Measurements from ENCODE around the gene ITPK1. TPM values are rescaled to one million over a fixed set of nuclear protein-coding genes. Genes with fewer than 3 reads are reported as not detected.
A peak's percentile ranks its signal among the peaks of the same experiment; 100 is the strongest.

ITPK1 gene
- total RNA-seq, 1 donor from 2014 or later, result 112 TPM

DNA sequence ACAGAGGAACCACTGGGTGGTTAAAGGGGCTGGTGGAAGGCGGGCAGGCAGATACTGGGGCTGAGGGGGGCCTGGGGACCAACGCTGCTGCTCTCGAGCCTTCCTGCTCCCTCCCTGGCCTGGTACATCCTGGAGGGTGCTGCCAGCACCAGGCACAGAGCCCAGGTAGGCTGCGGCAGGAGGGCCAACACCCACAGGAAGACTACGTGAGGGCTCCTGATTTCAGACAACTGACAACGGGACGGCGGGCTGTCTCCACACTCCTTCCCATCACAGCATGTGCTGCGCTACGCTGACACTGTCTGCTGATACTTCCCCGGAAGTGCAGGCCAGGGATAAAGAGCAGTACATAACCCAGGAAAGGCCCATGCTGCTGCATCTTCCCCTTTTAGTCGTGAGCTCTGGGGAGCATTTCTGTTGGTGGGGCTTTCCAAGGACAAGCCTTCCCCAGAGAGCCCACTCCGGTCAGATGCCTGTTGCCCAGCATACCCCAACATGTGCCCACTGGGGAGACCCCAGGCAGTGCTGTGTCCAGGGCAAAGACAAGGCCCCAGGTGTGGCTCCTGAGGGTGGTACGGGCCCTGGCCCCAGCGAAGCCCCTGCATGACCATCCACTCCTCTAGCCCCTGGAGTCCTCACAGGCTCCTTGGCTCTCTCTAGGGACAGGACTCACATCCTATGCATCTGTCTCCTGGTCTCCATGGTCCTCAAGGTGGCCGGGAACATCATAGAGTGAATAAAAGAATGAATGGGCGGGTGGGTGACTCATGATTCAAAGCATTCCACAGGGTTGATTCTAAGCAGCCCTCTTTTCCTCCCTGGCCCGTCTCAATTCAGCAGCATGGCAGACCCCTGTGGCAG, 154.8 kb downstream of the ITPK1 start:
- peak; percentile 14 for DNase-seq
- Histone ChIP-seq H3K27ac (replicated peaks) (peak overlapping the region; percentile 83), H3K36me3 (peaks cover 48% of the 10 kb centered on the region), H3K4me3 (no peak overlapping the region), H3K9me3 (replicated peaks) (no peaks in the 10 kb centered on the region), H3K4me1 (peaks cover 62% of the 10 kb centered on the region), H3K27me3 (ENCODE audit: low read depth) (no peaks in the 10 kb centered on the region)
- TF ChIP-seq, protein P1, sequence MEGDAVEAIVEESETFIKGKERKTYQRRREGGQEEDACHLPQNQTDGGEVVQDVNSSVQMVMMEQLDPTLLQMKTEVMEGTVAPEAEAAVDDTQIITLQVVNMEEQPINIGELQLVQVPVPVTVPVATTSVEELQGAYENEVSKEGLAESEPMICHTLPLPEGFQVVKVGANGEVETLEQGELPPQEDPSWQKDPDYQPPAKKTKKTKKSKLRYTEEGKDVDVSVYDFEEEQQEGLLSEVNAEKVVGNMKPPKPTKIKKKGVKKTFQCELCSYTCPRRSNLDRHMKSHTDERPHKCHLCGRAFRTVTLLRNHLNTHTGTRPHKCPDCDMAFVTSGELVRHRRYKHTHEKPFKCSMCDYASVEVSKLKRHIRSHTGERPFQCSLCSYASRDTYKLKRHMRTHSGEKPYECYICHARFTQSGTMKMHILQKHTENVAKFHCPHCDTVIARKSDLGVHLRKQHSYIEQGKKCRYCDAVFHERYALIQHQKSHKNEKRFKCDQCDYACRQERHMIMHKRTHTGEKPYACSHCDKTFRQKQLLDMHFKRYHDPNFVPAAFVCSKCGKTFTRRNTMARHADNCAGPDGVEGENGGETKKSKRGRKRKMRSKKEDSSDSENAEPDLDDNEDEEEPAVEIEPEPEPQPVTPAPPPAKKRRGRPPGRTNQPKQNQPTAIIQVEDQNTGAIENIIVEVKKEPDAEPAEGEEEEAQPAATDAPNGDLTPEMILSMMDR (IDR thresholded peaks at IDR 0.05; ENCODE audit: borderline replicate concordance), result no peak
- intact Hi-C loops (cut with micrococcal nuclease), result no loop called here

DNA sequence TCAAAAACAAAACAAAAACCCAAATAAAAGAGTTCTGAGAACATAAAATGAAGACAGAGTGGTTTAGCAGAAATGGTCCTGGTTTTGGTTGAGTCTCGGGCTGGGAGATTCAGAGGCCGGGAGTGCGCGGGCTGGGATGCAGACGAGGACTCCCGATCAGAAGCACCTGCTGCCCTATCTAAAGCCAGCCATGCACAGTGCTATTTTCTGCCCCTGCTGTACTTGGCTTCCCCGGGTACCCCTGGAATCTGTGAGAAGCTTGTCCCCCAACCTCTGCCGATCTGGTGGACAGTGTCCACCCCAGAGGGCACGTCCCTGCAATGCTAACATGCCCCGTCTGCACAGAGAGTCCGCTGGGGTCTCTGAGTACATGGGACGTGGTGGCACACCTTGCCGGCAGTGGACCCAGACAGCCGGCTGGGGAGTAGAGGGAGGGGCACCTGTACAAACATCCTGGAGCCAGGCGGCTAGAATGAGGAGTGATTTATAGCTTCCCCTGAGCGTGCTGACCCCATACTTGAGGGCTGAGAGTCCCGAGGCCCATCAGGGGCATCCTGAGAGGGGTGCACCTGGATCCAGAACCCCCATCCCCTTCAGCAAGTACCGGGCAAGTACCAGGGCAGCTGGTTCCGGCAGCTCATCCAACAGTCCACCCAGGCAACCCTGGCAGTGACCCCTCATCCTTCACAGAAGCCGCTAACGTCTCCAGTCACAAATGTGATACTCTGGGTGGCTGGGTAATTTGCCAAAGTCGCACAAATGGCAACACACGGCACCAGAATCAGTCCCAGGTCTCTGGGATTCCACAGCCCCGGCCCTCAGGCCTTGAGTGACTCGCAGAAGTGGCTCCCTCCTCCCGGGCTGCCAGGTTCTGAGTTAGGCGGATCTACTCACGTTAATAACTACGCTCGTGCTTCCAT, 155.7 kb downstream of the ITPK1 start:
- H3K27ac ChIP-seq (replicated peaks), result peak overlapping the region; percentile 83
- H3K4me1 ChIP-seq, result peaks cover 64% of the 10 kb centered on the region
- H3K4me3 ChIP-seq, result no peak overlapping the region
- TF ChIP-seq, protein P1 (IDR thresholded peaks at IDR 0.05; ENCODE audit: borderline replicate concordance), result no peak
- intact Hi-C loops (cut with micrococcal nuclease), result no loop called here
- no peaks in the 10 kb centered on the region for H3K9me3 ChIP-seq (replicated peaks)
- H3K27me3 ChIP-seq (ENCODE audit: low read depth), result no peaks in the 10 kb centered on the region
- DNase-seq, result peak; percentile 11
- H3K36me3 ChIP-seq, result peaks cover 48% of the 10 kb centered on the region

DNA sequence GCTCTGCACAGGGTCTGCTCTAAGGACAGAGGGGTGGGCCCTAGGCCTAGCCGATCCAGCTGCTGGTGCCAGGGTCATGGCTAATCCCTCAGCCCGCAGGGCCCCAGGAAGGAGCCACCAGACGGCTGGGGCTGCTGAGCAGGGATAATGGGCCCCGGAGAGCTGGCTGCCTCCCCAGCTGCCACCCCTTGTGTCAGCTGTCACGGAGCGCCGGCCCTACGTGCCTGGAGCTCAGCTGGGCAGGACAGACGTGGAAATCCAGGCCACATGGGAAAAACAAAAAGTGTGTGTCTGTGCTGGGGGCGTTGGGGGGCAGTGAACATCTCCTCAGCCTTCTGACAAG, 156.6 kb downstream of the ITPK1 start:
- intact Hi-C loops (cut with micrococcal nuclease), result no loop called here
- Histone ChIP-seq H3K4me3 (no peak overlapping the region), H3K27me3 (ENCODE audit: low read depth) (no peaks in the 10 kb centered on the region), H3K9me3 (replicated peaks) (no peaks in the 10 kb centered on the region), H3K4me1 (peaks cover 64% of the 10 kb centered on the region), H3K36me3 (peaks cover 48% of the 10 kb centered on the region), H3K27ac (replicated peaks) (peak overlapping the region; percentile 83)
- TF ChIP-seq, protein P1 (IDR thresholded peaks at IDR 0.05; ENCODE audit: borderline replicate concordance), result no peak
- peak; percentile 41 for DNase-seq

DNA sequence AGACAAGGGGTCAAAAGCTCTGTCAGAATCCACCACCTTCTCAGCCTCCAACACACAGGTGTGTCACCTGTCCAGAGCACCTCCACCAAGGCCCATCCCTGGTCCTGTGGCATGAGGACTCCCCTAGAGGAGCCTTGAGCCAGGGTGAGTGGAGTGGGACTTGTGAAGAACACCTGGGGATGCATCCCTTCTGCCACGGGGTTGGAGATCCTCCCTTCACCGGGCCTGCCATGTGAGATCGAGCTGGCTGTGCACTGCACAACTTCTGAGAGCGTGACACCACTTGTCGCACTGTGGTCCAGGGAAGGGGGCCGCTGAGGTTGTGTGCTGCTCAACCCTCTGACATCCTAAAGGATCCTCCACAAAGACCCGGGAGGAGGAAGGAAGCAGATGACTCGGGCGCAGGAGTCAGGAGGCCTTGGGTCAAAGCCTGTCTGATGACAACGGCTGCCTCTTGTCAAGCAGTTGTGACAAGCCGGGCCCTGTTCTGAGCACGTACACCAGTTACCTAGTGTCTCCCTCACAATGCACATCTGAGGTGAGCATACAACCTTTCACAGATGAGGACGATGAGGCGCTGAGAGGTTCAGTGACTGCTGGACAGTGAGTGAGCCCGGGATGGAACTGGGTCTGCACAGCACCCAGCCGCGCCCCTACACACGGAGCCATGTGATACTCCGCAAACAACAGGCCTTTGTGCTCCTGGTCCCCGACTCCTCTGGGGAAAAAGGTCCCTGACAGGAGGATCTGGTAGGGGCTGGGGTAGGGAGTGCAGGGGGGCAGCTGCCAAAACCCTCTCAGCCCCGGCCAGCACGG, 157.1 kb downstream of the ITPK1 start:
- no peak for DNase-seq
- H3K27me3 ChIP-seq (ENCODE audit: low read depth), result no peaks in the 10 kb centered on the region
- TF ChIP-seq, protein P1 (IDR thresholded peaks at IDR 0.05; ENCODE audit: borderline replicate concordance), result no peak
- no peaks in the 10 kb centered on the region for H3K9me3 ChIP-seq (replicated peaks)
- peaks cover 64% of the 10 kb centered on the region for H3K4me1 ChIP-seq
- no peak overlapping the region for H3K4me3 ChIP-seq
- peak overlapping the region; percentile 83 for H3K27ac ChIP-seq (replicated peaks)
- intact Hi-C loops (cut with micrococcal nuclease), result no loop called here
- peaks cover 48% of the 10 kb centered on the region for H3K36me3 ChIP-seq

DNA sequence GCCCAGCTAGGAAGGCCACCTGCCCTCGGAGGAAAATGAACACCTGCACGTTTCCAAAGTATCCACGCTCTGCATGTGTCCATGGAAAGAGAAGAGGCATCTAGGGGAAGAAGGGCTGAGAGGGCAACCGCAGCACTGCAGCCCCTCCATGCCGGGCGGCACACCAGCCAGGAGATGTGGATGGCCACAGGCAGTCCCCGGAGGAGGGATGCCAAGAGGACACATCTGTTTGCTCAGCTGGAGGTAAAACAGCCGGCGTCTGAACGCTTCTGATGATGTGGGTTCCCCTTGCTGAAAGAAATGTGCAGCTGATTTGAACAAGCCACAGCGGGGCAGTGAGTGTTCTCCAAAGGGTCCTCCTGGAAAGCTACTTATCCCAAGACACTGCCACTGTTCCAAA, 158.8 kb downstream of the ITPK1 start:
- H3K9me3 ChIP-seq (replicated peaks), result no peaks in the 10 kb centered on the region
- TF ChIP-seq, protein P1 (IDR thresholded peaks at IDR 0.05; ENCODE audit: borderline replicate concordance), result no peak
- no peaks in the 10 kb centered on the region for H3K27me3 ChIP-seq (ENCODE audit: low read depth)
- H3K36me3 ChIP-seq, result peaks cover 43% of the 10 kb centered on the region
- intact Hi-C loops (cut with micrococcal nuclease), result no loop called here
- H3K4me3 ChIP-seq, result no peak overlapping the region
- DNase-seq, result no peak
- H3K4me1 ChIP-seq, result peaks cover 68% of the 10 kb centered on the region
- peak overlapping the region; percentile 87 for H3K27ac ChIP-seq (replicated peaks)
